Liver (tissue), 9 donors: Measurements from ENCODE around the gene RABAC1. TPM values are rescaled to one million over a fixed set of nuclear protein-coding genes. Genes with fewer than 3 reads are reported as not detected.

Experiments
- DNase-seq: peaks from one replicate; pipeline ENCODE4 v3.0.0-alpha.2; 2017; ENCODE audit warnings: low spot score
- H3K27ac ChIP-seq, 2 donors: one replicate each; pipeline ENCODE4 v1.7.0; 2013; ENCODE audit warnings: inconsistent platforms in 2 of 2, low read length in 2 of 2, control low read depth in 1 of 2, low read depth in 1 of 2, mild to moderate bottlenecking in 1 of 2
- H3K27me3 ChIP-seq, 4 donors: one replicate each; pipeline versions ENCODE4 v1.6.1 to v1.7.0; 2013; ENCODE audit warnings: low read length in 3 of 4, inconsistent platforms in 1 of 4, mild to moderate bottlenecking in 1 of 4, moderate library complexity in 1 of 4; ENCODE audit not compliant: control insufficient read depth in 4 of 4, insufficient read depth in 4 of 4
- H3K36me3 ChIP-seq, 4 donors: one replicate each; pipeline versions ENCODE4 v1.6.1 to v1.7.0; 2013; ENCODE audit warnings: low read length in 3 of 4, mild to moderate bottlenecking in 3 of 4, low read depth in 1 of 4, moderate library complexity in 1 of 4; ENCODE audit not compliant: control insufficient read depth in 4 of 4, insufficient read depth in 3 of 4
- H3K4me1 ChIP-seq, 4 donors: one replicate each; pipeline versions ENCODE4 v1.6.1 to v1.7.0; 2013; ENCODE audit warnings: low read length in 3 of 4, mild to moderate bottlenecking in 3 of 4, moderate library complexity in 1 of 4; ENCODE audit not compliant: control insufficient read depth in 4 of 4, insufficient read depth in 4 of 4
- H3K4me3 ChIP-seq, 3 donors: one replicate each; pipeline versions ENCODE4 v1.6.1 to v1.7.0; 2013; ENCODE audit warnings: low read length in 3 of 3, control low read depth in 1 of 3, low read depth in 1 of 3, mild to moderate bottlenecking in 1 of 3
- H3K9ac ChIP-seq, 2 donors: one replicate each; pipeline ENCODE4 v1.7.0; 2013; ENCODE audit warnings: low read length in 2 of 2, mild to moderate bottlenecking in 2 of 2, moderate library complexity in 2 of 2, control low read depth in 1 of 2, low read depth in 1 of 2
- H3K9me3 ChIP-seq, 4 donors: one replicate each; pipeline versions ENCODE4 v1.6.1 to v1.7.0; 2013; ENCODE audit warnings: low read length in 3 of 4; ENCODE audit not compliant: control insufficient read depth in 4 of 4
- ATF3 ChIP-seq: IDR thresholded peaks from 2 replicates; pipeline ENCODE4 v1.6.1; 2016; ENCODE audit warnings: antibody characterized with exemption
- EGR1 ChIP-seq, 2 donors: IDR thresholded peaks; 2 replicates each; pipeline ENCODE4 v1.6.1; 2016 to 2018; ENCODE audit warnings: antibody characterized with exemption in 2 of 2, low read depth in 2 of 2
- FOXA1 ChIP-seq: IDR thresholded peaks from 2 replicates; pipeline ENCODE4 v1.6.1; 2016; ENCODE audit warnings: antibody characterized with exemption
- FOXA2 ChIP-seq: IDR thresholded peaks from 2 replicates; pipeline ENCODE4 v1.6.1; 2016; ENCODE audit warnings: antibody characterized with exemption
- GABPA ChIP-seq, 2 donors: IDR thresholded peaks in 1 of 2; conservative IDR thresholded peaks in 1 of 2; 2 replicates each; pipeline ENCODE4 v1.6.1; 2016; ENCODE audit warnings: antibody characterized with exemption in 2 of 2, mild to moderate bottlenecking in 1 of 2, moderate library complexity in 1 of 2
- HNF4A ChIP-seq, 2 donors: conservative IDR thresholded peaks; 2 replicates each; pipeline ENCODE4 v1.6.1; 2016; ENCODE audit warnings: antibody characterized with exemption in 2 of 2, mild to moderate bottlenecking in 2 of 2
- HNF4G ChIP-seq: IDR thresholded peaks from 2 replicates; pipeline ENCODE4 v1.6.1; 2016; ENCODE audit warnings: antibody characterized with exemption
- JUND ChIP-seq, 2 donors: IDR thresholded peaks; 2 replicates each; pipeline ENCODE4 v1.6.1; 2016; ENCODE audit warnings: antibody characterized with exemption in 2 of 2
- MAX ChIP-seq: IDR thresholded peaks from 2 replicates; pipeline ENCODE4 v1.6.1; 2016; ENCODE audit warnings: antibody characterized with exemption
- NR2F2 ChIP-seq: IDR thresholded peaks from 2 replicates; pipeline ENCODE4 v1.6.1; 2016; ENCODE audit warnings: antibody characterized with exemption
- RAD21 ChIP-seq, 2 donors: IDR thresholded peaks; 2 replicates each; pipeline ENCODE4 v1.6.1; 2016; ENCODE audit warnings: antibody characterized with exemption in 2 of 2, mild to moderate bottlenecking in 2 of 2
- REST ChIP-seq: IDR thresholded peaks from 2 replicates; pipeline ENCODE4 v1.6.1; 2016; ENCODE audit warnings: antibody characterized with exemption, mild to moderate bottlenecking
- RXRA ChIP-seq, 2 donors: IDR thresholded peaks; 2 replicates each; pipeline ENCODE4 v1.6.1; 2017 to 2018; ENCODE audit warnings: antibody characterized with exemption in 2 of 2, mild to moderate bottlenecking in 1 of 2
- SP1 ChIP-seq: IDR thresholded peaks from 2 replicates; pipeline ENCODE4 v1.6.1; 2018; ENCODE audit warnings: antibody characterized with exemption, mild to moderate bottlenecking
- TAF1 ChIP-seq: conservative IDR thresholded peaks from 2 replicates; pipeline ENCODE4 v1.6.1; 2016; ENCODE audit warnings: antibody characterized with exemption, mild to moderate bottlenecking
- YY1 ChIP-seq: IDR thresholded peaks from 2 replicates; pipeline ENCODE4 v1.6.1; 2016; ENCODE audit warnings: antibody characterized with exemption, mild to moderate bottlenecking
- ZBTB33 ChIP-seq: IDR thresholded peaks from 2 replicates; pipeline ENCODE4 v1.6.1; 2016; ENCODE audit warnings: antibody characterized with exemption
- WGBS: extraction: QIAGEN DNeasy Blood & Tissue Kit; methylation state at CpG from one replicate; pipeline ENCODE4 v1.1.7; 2013; 5-methylcytosine and 5-hydroxymethylcytosine counted together
- polyA plus RNA-seq, 2 donors: library from polyadenylated mRNA; stranded (reverse) in 1 of 2; unstranded in 1 of 2; fragments of 200-250 nt in 1 of 2; fragments of >200 nt in 1 of 2; fragmentation: Nextera tagmentation in 1 of 2; extraction: Ambion mirVana in 1 of 2; gene quantifications; one replicate each; pipeline versions ENCODE4 v1.2.1 to v1.2.3, GENCODE V29; 2013 to 2015
- total RNA-seq, 2 donors: library from RNA; depleted of rRNA; stranded (reverse); fragments of >200 nt; gene quantifications; one replicate each; pipeline ENCODE4 v1.2.3, GENCODE V29; 2014
- donor health status: healthy.
- donor health status: healthy.
- donor health status: healthy.
- donor health status: healthy.
- donor health status: healthy.

The RABAC1 gene
- total and polyA plus RNA-seq, 4 donors: 43.2 to 161 (median 99.3) TPM

GRCh38 chr19:41912899-41913537 is 46.1 kb downstream of the RABAC1 start:
- no peak for DNase-seq
- H3K27me3 ChIP-seq: peaks cover 4 to 13% (median 9%) of the 10 kb centered on the region in 4 donors

GRCh38 chr19:41911889-41912731 is 47.0 kb downstream of the RABAC1 start:
- Histone ChIP-seq H3K27me3 (peaks cover 4 to 13% (median 8%) of the 10 kb centered on the region in 4 donors), H3K4me1 (peaks cover 0 to 3% (median 1%) of the 10 kb centered on the region in 4 donors)

More at GRCh38 chr19:41912899-41913537, 46.1 kb downstream of the RABAC1 start:
- 3% methylated on average over 51 of the region's 51 CpGs for WGBS
- Histone ChIP-seq H3K27ac (no peak overlapping the region), H3K4me3 (no peak overlapping the region), H3K9me3 (peaks cover 0 to 2% (median 0%) of the 10 kb centered on the region in 4 donors), H3K9ac (no peak overlapping the region), H3K4me1 (peaks cover 0 to 3% (median 1%) of the 10 kb centered on the region in 4 donors), H3K36me3 (no peaks in the 10 kb centered on the region)
- TF ChIP-seq EGR1 (IDR thresholded peaks at IDR 0.05; ENCODE audit: low read depth in 2 of 2): no peak
- TF ChIP-seq HNF4A (conservative IDR thresholded peaks at IDR 0.05): no peak

GRCh38 chr19:41910992-41911888 is 47.9 kb downstream of the RABAC1 start:
- H3K27ac ChIP-seq: no peak overlapping the region
- H3K9me3 ChIP-seq: no peaks in the 10 kb centered on the region
- H3K9ac ChIP-seq: no peak overlapping the region
- H3K4me3 ChIP-seq: no peak overlapping the region
- WGBS: 62% methylated on average over 13 of the region's 13 CpGs
- TF ChIP-seq FOXA1 (no peak), YY1 (no peak), ZBTB33 (no peak), MAX (no peak), FOXA2 (no peak), EGR1 (IDR thresholded peaks at IDR 0.05; ENCODE audit: low read depth in 2 of 2) (no peak), ATF3 (no peak), HNF4G (no peak), SP1 (no peak), GABPA (IDR thresholded peaks at IDR 0.05 in 1 of 2, conservative IDR thresholded peaks at IDR 0.05 in 1 of 2) (no peak), TAF1 (no peak), RXRA (IDR thresholded peaks at IDR 0.05) (no peak), RAD21 (IDR thresholded peaks at IDR 0.05) (no peak), NR2F2 (no peak), JUND (IDR thresholded peaks at IDR 0.05) (no peak), HNF4A (conservative IDR thresholded peaks at IDR 0.05) (no peak), REST (no peak)
- peaks cover 0 to 5% (median 2%) of the 10 kb centered on the region in 4 donors for H3K36me3 ChIP-seq
- peaks cover 0 to 3% (median 1%) of the 10 kb centered on the region in 4 donors for H3K4me1 ChIP-seq
- DNase-seq: no peak
- peaks cover 4 to 7% (median 5%) of the 10 kb centered on the region in 4 donors for H3K27me3 ChIP-seq

More at GRCh38 chr19:41911889-41912731, 47.0 kb downstream of the RABAC1 start:
- Histone ChIP-seq H3K9ac (no peak overlapping the region), H3K9me3 (peaks cover 0 to 2% (median 0%) of the 10 kb centered on the region in 4 donors), H3K27ac (no peak overlapping the region), H3K4me3 (no peak overlapping the region), H3K36me3 (no peaks in the 10 kb centered on the region)
- 13% methylated on average over 29 of the region's 29 CpGs for WGBS
- no peak for TF ChIP-seq NR2F2
- no peak for DNase-seq
